ENCODE measurements around the gene AATK.

Gene AATK

GRCh38 chr17:81176666-81177065, 10.6 kb upstream of the AATK start:
- no peak for TF ChIP-seq CTCF (IDR thresholded peaks at IDR 0.05; ENCODE audit: insufficient read depth, low read depth, low read length, missing control alignments)
- DNase-seq (ENCODE audit: low read depth) = no peak
- H3K4me3 ChIP-seq (ENCODE audit: low read depth, low read length) = no peak overlapping the region

- DNase-seq (ENCODE audit: low read depth) = no peak
- no peak overlapping the region for H3K4me3 ChIP-seq (ENCODE audit: low read depth, low read length)
- no peak for TF ChIP-seq CTCF (IDR thresholded peaks at IDR 0.05; ENCODE audit: insufficient read depth, low read depth, low read length, missing control alignments)
These were observed 7.7 kb upstream of the AATK start for GRCh38 chr17:81173762-81174155.

GRCh38 chr17:81173052-81173761, 7.2 kb upstream of the AATK start:
- DNase-seq (ENCODE audit: low read depth) = no peak
- no peak for TF ChIP-seq CTCF (IDR thresholded peaks at IDR 0.05; ENCODE audit: insufficient read depth, low read depth, low read length, missing control alignments)
- H3K4me3 ChIP-seq (ENCODE audit: low read depth, low read length) = no peak overlapping the region

- no peak for TF ChIP-seq CTCF (IDR thresholded peaks at IDR 0.05; ENCODE audit: insufficient read depth, low read depth, low read length, missing control alignments)
- no peak for DNase-seq (ENCODE audit: low read depth)
- H3K4me3 ChIP-seq (ENCODE audit: low read depth, low read length) = no peak overlapping the region
These were observed 5.9 kb upstream of the AATK start for GRCh38 chr17:81171941-81172340.

- no peak for TF ChIP-seq CTCF (IDR thresholded peaks at IDR 0.05; ENCODE audit: insufficient read depth, low read depth, low read length, missing control alignments)
- no peak overlapping the region for H3K4me3 ChIP-seq (ENCODE audit: low read depth, low read length)
- no peak for DNase-seq (ENCODE audit: low read depth)
These were observed 4.9 kb upstream of the AATK start for GRCh38 chr17:81170727-81171494.

- TF ChIP-seq CTCF (IDR thresholded peaks at IDR 0.05; ENCODE audit: insufficient read depth, low read depth, low read length, missing control alignments) = no peak
- DNase-seq (ENCODE audit: low read depth) = no peak
- no peak overlapping the region for H3K4me3 ChIP-seq (ENCODE audit: low read depth, low read length)
These were observed 3.9 kb upstream of the AATK start for GRCh38 chr17:81169870-81170309.
